GM21786 (cell line): Measurements from ENCODE around the gene TMEM167A.

Source experiments
- ATAC-seq: cut with Tn5 transposase; IDR thresholded peaks from one replicate; pipeline ENCODE4 v1.9.1; 2021; ENCODE audit not compliant: unreplicated experiment

Gene TMEM167A

GRCh38 chr5:83036991-83037575, 40.1 kb downstream of the TMEM167A start:
- ATAC-seq: no peak

- ATAC-seq: no peak
These were observed 41.7 kb downstream of the TMEM167A start for GRCh38 chr5:83035373-83036100.

DNA sequence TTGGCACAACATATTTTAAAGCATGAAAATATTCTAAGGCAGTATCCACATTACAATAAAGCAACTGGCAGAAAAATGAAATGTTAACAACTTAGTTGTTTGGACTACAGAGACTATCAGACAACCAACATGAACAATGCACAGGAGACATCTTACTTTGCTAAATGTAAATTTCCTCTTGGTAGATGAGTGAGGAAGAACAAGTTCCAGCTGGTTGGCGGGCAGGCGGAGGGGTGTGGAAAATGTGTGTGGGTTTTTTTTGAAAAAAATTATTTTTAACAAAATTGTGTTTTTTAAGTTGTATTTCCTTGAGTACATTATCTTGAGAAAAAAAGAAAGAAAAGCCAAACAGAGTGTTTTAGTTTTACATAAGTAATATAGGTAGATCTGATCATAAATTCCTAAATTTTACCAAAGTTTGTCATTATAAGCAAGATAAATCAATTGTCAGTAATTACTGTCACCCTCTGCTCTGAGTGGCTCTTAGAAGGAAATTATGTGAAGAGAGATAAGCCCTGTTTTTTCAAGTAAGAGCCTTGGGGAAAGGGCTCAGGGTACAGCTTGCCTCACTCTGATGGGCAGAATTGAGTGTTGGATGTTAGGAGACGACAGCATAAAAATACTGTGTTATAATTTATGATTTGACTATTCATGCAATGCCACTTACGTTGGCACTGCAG, 42.5 kb downstream of the TMEM167A start:
- ATAC-seq: no peak

- no peak for ATAC-seq
These were observed 43.2 kb downstream of the TMEM167A start for GRCh38 chr5:83034036-83034435.

DNA sequence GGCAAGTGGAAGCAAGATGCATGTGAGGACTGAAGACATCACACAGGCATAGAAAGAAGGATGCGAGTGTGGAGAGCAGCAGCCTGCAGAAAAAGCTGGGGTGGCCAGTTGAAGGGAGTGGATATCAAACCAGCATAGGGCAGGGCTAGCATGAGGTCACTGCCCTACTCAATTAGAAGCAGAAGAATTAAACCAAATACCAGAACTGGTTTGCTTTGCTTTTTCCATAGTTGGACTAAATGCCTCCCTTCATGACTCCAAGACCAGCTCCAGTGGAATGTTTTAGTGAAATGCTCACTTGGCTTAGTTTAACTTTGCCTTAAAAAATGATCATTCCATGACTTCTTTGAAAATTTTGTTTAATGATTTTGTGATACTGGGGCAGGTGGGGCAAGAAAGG, 45.8 kb downstream of the TMEM167A start:
- no peak for ATAC-seq

- no peak for ATAC-seq
These were observed 47.3 kb downstream of the TMEM167A start for GRCh38 chr5:83029912-83030311.

GRCh38 chr5:83026930-83027687, 50.1 kb downstream of the TMEM167A start:
- ATAC-seq: peak; percentile 93

GRCh38 chr5:83026516-83026915, 50.7 kb downstream of the TMEM167A start:
- peak; percentile 44 for ATAC-seq

GRCh38 chr5:83025690-83026478, 51.3 kb downstream of the TMEM167A start:
- ATAC-seq: no peak

DNA sequence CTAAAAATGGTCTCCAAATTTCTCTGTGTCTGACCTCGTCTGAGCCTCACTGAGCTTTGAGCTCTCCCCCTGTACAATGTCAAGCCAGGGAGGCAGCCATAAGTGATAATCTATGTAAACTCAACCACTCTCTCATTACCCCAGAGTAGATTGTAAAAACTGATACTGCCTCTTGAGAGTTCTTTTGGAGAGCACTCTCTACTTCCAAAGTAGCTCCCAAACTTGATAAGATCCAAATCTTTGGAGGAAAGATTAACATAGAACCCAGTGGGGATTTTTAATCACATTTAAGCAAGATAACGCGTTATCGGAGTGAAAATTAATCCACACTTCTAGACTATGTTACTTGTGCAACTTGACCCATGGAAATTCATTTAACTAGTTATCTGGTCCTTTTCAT, 54.9 kb downstream of the TMEM167A start:
- ATAC-seq: no peak

- ATAC-seq: no peak
These were observed 61.5 kb downstream of the TMEM167A start for GRCh38 chr5:83015676-83016075.

- peak; percentile 99 for ATAC-seq
These were observed 65.2 kb downstream of the TMEM167A start for GRCh38 chr5:83011985-83012384.

DNA sequence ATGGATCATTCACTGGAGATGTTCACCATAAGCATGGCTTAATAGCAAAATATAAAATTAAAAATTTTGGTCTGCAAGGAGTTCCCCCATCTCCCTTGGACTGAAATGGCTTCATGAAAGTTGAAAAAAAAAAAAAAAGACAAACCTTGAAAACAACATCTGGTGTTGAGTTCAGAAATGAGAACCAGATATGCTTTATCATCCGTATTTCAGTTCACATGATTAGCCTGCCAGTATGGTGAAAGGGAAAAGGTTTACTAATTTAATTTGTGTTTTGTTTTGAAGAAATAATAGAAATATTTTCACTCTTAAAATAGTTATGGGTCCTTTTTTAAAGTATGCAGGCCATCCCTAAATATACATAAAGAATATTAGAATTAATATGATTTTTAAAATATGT, 67.8 kb downstream of the TMEM167A start:
- no peak for ATAC-seq

DNA sequence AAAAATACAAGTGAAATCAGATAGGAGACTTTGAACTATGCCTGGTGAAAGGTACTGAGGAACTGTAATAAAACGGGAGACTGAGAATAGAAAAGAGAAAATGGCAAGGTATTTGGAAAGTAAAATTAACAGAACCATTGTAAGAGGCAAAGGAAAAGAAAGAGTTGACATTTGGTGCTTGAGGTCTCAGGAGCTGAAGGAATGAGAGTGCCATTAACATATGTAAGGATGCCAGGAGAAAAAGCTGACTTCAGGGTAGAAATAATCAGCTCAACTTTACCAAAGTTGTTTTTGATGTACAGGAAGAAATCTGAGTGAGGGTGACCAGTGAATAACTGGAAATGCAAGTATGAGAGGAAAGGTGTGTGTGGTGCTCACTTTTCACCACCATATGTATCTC, 69.4 kb downstream of the TMEM167A start:
- no peak for ATAC-seq

GRCh38 chr5:83006683-83007283, 70.4 kb downstream of the TMEM167A start:
- no peak for ATAC-seq

GRCh38 chr5:83003791-83004190, 73.4 kb downstream of the TMEM167A start:
- ATAC-seq: no peak
